OCI-M1 (cell line): ENCODE data around the gene UBXN11.

Source experiments
- DNase-seq: peaks from one replicate; lab custom pipeline; 2025; lab: John Stamatoyannopoulos, UW

The UBXN11 gene

DNA sequence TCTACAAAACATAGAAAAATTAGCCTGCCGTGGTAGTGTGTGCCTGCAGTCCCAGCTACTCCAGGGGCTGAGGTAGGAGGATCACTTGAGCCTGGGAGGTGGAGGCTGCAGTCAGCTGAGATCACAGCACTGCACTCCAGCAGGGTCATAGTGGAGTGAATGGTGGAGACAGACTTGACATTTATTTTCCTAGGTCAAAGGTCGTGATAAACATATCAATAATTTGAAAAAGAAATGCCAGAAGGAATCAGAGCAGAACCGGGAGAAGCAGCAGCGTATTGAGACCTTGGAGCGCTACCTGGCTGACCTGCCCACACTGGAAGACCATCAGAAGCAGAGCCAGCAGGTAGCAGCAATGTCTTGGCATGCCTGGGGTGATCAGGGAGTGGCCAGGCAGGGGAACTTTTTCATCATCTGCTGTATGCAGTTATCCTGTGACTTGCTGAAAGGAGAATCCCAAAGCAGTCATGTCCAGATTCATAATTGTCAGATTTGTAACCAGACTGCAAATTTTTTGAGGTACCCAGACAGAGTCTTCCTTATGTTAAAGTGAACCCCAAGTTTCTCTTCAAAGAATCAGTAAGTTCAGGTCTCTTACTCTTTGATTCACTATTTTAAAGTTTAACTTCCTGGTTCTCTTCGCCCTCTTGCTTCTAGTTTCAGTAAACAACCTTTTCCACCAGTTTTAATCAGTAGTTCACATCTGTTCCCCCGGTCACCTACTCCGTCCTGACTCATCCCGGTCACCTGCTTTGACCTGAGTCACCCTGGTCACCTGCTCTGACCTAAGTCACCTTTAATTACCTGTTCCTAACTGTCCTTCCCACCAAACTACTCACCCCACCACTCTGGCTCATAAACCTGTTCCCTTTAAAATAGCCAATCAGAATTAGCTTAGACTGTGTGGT lies 37.9 kb downstream of the UBXN11 start:
- no peak for DNase-seq

DNA sequence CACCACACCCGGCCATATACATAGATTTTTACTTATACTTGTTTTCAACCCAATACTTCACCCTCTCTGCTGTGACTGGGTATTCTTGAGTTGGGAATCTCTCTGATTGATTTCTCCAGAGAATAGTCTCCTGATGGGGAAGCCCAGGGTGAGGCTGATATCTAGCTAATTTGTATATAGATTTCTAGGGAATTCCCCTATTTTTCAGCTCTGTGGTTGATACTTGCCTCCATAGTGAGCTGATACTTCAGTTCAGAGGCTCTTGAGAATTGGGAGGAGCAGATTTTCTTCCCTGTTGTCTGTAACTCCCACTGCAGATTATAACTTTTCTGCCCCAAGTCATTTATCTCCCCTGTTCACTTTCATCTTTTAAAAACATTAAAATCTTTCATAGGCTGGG lies 41.0 kb downstream of the UBXN11 start:
- no peak for DNase-seq

DNA sequence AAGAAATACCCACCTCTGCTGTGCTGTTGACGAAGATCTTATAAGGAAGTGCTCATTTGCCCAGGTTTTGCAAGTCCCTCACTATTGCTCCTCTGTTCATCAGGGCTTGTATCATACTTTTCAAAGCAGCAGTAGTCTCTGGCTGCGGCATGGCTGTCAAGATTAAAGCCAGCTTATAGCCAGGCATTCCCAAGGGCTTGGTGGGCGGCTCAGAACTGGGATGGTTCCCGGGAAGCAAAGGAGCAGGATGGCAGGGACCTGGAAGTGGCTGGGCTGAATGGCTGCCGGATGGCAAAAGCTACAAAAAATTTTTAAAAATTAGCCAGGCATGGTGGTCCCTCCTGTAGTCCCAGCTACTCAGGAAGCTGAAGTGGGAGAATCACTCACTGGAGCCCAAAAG lies 43.2 kb downstream of the UBXN11 start:
- no peak for DNase-seq

DNA sequence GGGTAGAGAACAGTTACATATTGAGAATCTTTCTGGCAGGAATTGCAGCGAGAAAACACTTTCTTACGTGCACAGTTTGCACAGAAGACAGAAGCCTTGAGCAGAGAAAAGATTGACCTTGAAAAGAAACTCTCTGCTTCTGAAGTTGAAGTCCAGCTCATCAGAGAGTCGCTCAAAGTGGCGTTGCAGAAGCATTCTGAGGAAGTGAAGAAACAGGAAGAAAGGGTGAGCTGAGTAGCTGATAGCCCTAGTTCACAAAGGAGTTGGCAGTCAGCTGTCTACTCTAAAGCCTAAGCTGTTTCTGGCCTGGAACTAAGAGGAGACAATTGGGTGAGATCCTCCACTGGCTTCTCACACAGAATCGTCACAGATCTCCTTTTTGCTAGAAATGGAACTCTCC lies 46.9 kb downstream of the UBXN11 start:
- DNase-seq: no peak

DNA sequence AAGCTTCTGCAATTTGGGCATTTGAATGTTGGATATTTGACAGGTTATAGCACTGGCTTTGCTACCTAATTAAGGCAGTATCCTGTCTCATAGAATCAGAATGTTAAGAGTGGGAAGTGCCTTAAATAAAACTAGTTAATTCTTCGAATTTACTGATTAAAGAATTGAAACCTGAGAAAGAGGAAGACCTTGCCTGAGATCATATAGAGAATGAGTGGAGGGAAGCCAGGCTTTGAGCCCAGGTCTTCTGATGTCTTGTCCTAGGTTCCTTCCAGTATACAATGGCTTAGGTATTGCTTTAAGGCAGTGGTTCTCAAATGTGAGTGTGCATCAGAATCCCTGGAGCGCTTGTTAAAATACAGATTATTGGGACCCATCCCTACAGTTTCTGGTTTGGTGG lies 47.4 kb downstream of the UBXN11 start:
- DNase-seq: no peak

DNA sequence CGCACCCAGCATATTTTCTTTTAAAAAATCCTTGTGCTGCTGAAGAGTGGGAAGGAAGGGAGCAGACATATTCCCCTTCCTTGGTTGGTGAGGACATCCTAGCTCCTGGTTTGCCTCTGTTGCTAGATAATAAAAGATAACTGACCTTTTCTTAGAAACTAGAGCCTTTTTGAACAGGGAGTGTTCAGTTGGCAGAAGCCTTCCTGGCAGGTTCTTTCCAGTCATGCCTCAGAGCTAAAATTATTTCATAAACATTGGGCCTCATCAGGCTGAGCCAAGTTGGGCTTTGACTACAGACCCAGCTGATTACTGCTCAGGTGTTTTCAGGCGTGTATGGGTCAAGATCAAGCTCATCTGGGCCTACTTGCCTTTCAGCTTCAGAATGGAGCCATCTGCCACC lies 49.2 kb downstream of the UBXN11 start:
- no peak for DNase-seq

DNA sequence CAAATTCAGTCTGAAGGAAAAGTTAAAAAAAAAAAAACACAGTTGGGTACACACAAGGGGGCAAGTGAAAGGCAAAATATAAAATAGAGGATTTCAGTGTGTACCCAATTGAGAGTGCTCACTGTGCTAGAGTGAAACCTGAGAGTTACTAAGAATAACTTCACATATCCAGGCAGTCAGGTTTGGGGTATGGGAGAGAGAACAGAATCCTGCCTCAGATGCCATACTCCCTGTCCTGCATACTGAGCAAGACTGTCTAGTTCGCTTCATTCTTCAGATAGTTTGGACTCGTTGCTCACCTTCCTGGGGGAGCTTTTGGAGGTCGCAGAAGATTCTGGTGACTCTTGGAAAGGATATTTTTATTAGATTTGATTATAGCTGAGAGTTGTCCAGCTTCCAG lies 52.0 kb downstream of the UBXN11 start:
- no peak for DNase-seq

DNA sequence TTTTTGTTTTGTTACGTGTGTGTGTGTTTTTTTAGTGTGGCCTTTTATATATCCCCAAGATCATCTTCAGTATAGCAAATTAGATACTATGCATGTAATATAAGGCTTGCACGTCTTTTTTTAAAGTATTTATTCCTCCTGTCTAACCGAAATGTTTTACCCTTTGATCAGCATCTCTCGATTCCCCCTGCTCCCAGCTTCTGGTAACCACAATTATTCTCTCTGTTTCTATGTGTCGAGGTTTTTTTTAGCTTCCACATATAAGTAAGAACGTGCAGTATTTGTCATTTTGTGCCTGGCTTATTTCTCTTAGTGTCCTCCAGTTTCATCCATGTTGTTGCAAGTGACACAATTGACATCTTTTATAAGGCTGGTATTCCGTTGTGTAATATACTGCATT lies 53.7 kb downstream of the UBXN11 start:
- DNase-seq: no peak

DNA sequence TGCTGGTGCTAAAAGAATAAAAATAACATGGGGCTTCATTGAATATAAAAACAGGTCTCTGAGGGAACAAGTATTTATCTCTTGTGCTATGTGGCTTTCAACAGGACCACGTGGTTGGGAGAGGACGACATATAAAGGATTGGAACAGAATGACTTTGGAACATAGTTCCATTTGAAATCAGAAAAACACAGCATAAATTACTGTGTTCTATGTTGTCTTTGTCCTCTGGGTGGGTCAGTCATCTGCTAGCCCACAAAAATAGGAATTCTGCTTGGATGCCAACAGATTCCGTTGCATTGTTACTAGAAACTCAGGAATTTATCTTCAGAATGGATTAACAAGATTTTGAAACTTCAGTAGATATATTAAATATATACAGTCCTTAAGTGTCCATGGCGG lies 66.5 kb downstream of the UBXN11 start:
- no peak for DNase-seq

DNA sequence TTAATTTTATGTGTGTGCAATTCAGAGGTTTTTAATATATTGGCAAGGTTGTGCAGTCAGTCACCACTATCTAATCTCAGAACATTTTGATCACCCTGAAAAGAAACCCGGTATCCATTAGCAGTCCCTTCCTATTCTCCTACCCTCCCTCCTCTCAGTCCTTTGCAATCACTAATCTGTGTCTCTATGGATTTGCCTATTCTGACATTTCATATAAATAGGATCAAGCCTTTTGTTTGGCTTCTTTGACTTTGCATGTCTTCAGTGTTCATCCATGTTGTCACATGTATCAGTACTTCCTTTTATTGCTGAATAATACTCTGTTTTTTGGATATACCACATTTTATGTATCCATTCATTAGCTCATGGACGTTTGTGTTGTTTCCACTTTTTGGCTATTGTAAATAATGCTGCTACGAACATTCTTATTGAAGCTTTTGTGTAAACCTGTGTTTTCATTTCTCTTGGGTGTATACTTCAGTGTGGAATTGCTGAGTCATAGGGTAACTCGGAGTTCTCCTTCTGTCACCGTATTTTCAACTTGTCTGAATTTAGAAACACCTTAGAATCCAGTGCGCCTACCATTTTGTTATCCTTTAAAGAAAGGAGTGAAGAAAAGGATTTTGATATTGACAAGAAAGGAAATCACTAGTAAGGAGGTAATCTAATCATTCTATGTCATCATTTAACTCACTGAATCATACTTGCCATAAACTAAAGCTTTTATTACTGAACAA lies 69.0 kb downstream of the UBXN11 start:
- peak; percentile 74 for DNase-seq

DNA sequence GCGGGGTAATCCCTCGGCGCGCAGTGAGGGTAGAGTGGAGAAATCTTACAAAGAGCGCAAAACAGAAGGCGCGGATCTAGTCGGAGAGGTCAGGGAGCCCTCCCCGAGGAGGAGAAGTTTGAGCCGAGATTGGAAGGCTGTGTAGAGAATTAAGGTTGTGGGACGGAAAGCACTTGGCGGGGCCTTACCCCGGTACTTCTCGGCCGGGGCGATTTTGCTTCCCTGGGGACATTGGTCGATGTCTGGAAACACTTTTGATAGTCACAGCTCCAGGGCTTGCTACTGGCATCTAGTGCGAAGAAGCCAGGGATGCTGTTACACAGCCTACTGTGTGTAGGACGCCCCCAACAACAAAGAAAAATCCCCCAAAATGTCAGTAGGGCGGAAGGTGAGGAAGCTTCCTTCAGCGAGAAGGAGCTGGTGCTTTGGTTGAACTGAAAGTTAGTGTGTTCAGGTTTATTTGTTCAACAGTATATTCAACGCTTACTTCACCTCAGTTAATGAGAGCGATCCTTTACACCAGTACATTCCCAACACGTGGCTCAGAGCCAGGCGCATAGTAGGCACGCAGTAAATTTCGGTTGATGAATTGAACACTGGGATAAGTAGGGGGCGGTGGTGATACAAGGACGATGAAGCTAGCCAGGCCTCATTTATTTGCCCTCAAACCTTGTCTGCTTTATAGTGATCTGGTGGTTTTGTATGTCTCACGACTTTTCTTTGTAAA lies 71.6 kb downstream of the UBXN11 start:
- DNase-seq: peak; percentile 67

DNA sequence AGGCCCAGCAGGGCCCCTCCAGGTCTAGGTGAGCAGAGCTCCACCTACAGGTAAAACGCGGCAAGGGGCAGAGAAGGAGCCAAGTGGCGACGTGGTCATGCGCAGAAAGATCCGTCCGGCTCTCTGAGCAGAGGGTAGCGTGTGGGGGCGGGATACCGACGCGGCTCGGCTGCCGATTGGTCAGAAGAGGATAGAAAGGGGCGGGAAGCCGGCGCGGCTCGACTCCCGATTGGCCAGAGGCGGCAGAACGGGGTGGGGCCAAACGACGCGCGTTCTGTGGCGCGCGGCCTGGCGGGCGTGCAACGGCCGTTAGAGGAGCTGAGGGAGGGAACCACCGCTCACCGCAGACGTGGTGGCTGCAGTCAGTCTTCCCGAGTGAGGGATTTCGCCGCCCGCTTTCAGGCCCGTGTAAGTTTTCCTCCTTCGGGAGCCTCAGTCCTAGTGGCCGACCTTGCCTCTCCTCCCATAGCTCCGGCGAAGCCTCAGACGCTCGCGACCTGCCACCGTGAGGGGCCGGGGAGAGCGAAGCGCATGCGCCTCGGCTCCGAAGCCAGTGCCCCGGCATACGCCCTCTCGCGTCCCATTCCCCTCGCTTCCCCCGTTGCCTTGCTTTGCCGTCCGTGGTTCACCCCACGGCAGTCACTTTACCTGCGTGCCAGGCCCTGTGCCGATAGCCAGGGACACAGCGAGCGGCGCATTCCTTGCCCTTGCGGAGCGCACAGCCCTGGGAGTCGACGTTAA lies 72.4 kb downstream of the UBXN11 start, which contains the start of gene CEP85:
Gene CEP85 (plus strand): TSS at position 298 of the 741 bp plus-strand sequence. CDS start 5,584 bp downstream, outside the sequence.
- peak; percentile 98 for DNase-seq
